GM12878 (cell line): ENCODE measurements around the gene RFX1.

Experiments
- CBX5 ChIP-seq: sonication (generic); IDR thresholded peaks from 2 replicates; pipeline ENCODE4 v1.6.1; 2016; ENCODE audit warnings: low read depth, moderate library complexity, mild to moderate bottlenecking, inconsistent platforms
- POLR2AphosphoS5 ChIP-seq: IDR thresholded peaks from 2 replicates; pipeline ENCODE4 v1.6.1; 2011; ENCODE audit warnings: mild to moderate bottlenecking, low read length, inconsistent platforms
- TAF1 ChIP-seq: IDR thresholded peaks from 2 replicates; pipeline ENCODE4 v1.6.1; 2011; ENCODE audit warnings: mild to moderate bottlenecking, low read depth, low read length, borderline replicate concordance
- TF ChIP-seq, protein P1 (sequence below), 3 experiments: IDR thresholded peaks in 2 of 3; conservative IDR thresholded peaks in 1 of 3; 2 replicates each; pipeline ENCODE4 v1.5.1; 2011; ENCODE audit warnings: low read depth in 3 of 3, low read length in 3 of 3, mild to moderate bottlenecking in 3 of 3, control low read depth in 2 of 3, moderate library complexity in 2 of 3, inconsistent platforms in 1 of 3, mixed read lengths in 1 of 3; ENCODE audit not compliant: control insufficient read depth in 2 of 3, insufficient read depth in 1 of 3; ENCODE audit errors: extremely low read depth in 1 of 3

- TF ChIP-seq TAF1 (no peak), CBX5 (no peak), POLR2AphosphoS5 (no peak)
- TF ChIP-seq, protein P1, sequence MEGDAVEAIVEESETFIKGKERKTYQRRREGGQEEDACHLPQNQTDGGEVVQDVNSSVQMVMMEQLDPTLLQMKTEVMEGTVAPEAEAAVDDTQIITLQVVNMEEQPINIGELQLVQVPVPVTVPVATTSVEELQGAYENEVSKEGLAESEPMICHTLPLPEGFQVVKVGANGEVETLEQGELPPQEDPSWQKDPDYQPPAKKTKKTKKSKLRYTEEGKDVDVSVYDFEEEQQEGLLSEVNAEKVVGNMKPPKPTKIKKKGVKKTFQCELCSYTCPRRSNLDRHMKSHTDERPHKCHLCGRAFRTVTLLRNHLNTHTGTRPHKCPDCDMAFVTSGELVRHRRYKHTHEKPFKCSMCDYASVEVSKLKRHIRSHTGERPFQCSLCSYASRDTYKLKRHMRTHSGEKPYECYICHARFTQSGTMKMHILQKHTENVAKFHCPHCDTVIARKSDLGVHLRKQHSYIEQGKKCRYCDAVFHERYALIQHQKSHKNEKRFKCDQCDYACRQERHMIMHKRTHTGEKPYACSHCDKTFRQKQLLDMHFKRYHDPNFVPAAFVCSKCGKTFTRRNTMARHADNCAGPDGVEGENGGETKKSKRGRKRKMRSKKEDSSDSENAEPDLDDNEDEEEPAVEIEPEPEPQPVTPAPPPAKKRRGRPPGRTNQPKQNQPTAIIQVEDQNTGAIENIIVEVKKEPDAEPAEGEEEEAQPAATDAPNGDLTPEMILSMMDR (IDR thresholded peaks at IDR 0.05 in 2 of 3, conservative IDR thresholded peaks at IDR 0.05 in 1 of 3; ENCODE audit: control insufficient read depth in 2 of 3, extremely low read depth in 1 of 3, insufficient read depth in 1 of 3, low read depth in 3 of 3, low read length in 3 of 3) = no peak
Observed at GRCh38 chr19:13960863-13961784, 45.0 kb downstream of the RFX1 start.
